Activated B cell treated with CpG ODN at 0.5 μM for 24 hours (primary cell): ENCODE results near the gene SEMA4C. TPM values are rescaled to one million over a fixed set of nuclear protein-coding genes. Genes with fewer than 3 reads are reported as not detected.

Source experiments
- ATAC-seq: fragments of 200-7000 bp; cut with Tn5 transposase; one replicate; pipeline ENCODE4 v1.10.0; 2021; ENCODE audit warnings: low read depth, mild to moderate bottlenecking, moderate library complexity
- CTCF ChIA-PET: fragments of 350-600 bp; sonication (Branson Sonifier 250); formaldehyde crosslinking; loops from one replicate; lab custom pipeline; 2021; ENCODE audit warnings: antibody characterized with exemption; lab: Charles Lee
- POLR2A ChIA-PET: fragments of 350-600 bp; sonication (Branson Sonifier 250); formaldehyde crosslinking; loops from one replicate; lab custom pipeline; 2021; ENCODE audit warnings: antibody characterized with exemption; lab: Charles Lee
- DNase-seq: peaks from one replicate; pipeline ENCODE4 v3.0.0; 2022
- H3K27ac Mint-ChIP-seq: one replicate; pipeline ENCODE4 v1.8.0; 2020; ENCODE audit warnings: mixed read lengths
- H3K27me3 Mint-ChIP-seq: one replicate; pipeline ENCODE4 v1.8.0; 2021; ENCODE audit warnings: mixed read lengths
- H3K36me3 Mint-ChIP-seq: one replicate; pipeline ENCODE4 v1.8.0; 2021; ENCODE audit warnings: low read depth, mixed read lengths
- H3K4me1 Mint-ChIP-seq: one replicate; pipeline ENCODE4 v1.8.0; 2021; ENCODE audit warnings: mixed read lengths
- H3K4me3 Mint-ChIP-seq: one replicate; pipeline ENCODE4 v1.8.0; 2020; ENCODE audit warnings: mild to moderate bottlenecking, mixed read lengths
- H3K9me3 Mint-ChIP-seq: one replicate; pipeline ENCODE4 v1.8.0; 2020; ENCODE audit warnings: mixed read lengths
- intact Hi-C: fragments of 100-400 bp; cut with micrococcal nuclease; formaldehyde crosslinking; loops from one replicate; pipeline ENCODE4 v1.15.1; 2024
- total RNA-seq: library from RNA; stranded (reverse); gene quantifications from 2 replicates; pipeline ENCODE4 v1.2.3, GENCODE V29; 2022
- TF ChIP-seq, protein P1 (sequence below): fragments of 200-600 bp; IDR thresholded peaks from one replicate; pipeline ENCODE4 v1.8.0; 2022; ENCODE audit warnings: antibody characterized with exemption, mild to moderate bottlenecking

Gene SEMA4C
- total RNA-seq, 1 donor from 2014 or later: 0.55 TPM

DNA sequence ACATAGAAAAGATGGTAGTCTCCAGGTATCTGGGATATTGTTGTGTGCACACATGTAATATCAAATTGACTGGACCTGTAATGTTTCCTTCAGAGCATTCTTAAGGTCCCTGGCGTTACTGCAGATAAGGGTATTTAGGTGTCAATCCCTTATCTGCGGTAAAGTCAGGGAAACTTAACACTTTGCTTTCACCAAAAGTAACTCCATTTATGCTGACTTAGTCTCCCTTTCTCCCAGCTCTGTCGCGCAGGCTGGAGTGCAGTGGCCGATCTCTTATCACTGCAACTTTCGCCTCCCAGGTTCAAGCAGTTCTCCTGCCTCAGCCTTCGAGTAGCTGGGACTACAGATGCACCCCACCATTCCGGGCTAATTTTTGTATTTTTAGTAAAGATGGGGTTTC, 52.0 kb downstream of the SEMA4C start:
- Mint-ChIP-seq H3K4me3 (peak overlapping the region; percentile 79), H3K4me1 (peaks cover 58% of the 10 kb centered on the region), H3K36me3 (peaks cover 38% of the 10 kb centered on the region), H3K27me3 (no peaks in the 10 kb centered on the region), H3K27ac (peak overlapping the region; percentile 46), H3K9me3 (no peaks in the 10 kb centered on the region)
- ChIA-PET POLR2A (interaction anchor here (0.7 to 1.1 kb wide), 3 partner anchors 12 to 192 kb away, joined by 3 to 4 read pairs (median 3); no protein-coding TSS in a partner anchor), CTCF (interaction anchor here (2.1 kb wide), 1 partner anchor 40 kb away, joined by 7 read pairs; the partner anchor contains the start of gene ANKRD39)
- ATAC-seq (no peak), DNase-seq (no peak)
- intact Hi-C loops: loop anchor here (2.0 to 5.0 kb wide), 4 partner anchors 17 to 844 kb away; partner anchors contain the start of genes ACTR1B, CIAO1 and TMEM127
- TF ChIP-seq, protein P1, sequence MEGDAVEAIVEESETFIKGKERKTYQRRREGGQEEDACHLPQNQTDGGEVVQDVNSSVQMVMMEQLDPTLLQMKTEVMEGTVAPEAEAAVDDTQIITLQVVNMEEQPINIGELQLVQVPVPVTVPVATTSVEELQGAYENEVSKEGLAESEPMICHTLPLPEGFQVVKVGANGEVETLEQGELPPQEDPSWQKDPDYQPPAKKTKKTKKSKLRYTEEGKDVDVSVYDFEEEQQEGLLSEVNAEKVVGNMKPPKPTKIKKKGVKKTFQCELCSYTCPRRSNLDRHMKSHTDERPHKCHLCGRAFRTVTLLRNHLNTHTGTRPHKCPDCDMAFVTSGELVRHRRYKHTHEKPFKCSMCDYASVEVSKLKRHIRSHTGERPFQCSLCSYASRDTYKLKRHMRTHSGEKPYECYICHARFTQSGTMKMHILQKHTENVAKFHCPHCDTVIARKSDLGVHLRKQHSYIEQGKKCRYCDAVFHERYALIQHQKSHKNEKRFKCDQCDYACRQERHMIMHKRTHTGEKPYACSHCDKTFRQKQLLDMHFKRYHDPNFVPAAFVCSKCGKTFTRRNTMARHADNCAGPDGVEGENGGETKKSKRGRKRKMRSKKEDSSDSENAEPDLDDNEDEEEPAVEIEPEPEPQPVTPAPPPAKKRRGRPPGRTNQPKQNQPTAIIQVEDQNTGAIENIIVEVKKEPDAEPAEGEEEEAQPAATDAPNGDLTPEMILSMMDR: no peak

DNA sequence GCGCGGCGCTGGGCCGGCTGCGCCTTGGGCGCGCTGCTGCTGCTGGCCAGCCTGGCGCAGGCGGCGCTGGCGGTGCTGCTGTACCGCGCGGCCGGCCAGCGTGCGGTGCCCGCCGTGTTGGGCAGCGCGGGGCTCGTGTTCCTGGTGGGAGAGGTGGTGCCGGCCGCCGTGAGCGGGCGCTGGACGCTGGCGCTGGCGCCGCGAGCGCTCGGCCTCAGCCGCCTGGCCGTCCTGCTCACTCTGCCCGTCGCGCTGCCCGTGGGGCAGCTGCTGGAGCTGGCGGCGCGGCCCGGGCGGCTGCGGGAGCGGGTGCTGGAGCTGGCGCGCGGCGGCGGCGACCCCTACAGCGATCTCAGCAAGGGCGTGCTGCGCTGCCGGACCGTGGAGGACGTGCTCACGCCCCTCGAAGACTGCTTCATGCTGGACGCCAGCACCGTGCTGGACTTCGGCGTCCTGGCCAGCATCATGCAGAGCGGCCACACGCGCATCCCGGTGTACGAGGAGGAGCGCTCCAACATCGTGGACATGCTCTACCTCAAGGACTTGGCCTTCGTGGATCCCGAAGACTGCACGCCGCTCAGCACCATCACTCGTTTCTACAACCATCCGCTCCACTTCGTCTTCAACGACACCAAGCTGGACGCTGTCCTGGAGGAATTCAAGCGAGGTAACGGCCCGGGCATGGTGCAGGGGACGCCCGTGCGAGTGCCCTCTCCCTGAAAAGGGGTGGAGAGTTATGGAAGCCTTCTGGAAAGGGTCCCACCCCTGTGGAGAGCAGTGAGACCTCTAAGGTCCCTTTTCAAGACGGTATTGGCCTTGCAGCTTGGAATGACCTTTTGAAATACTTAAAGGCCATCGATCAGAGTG, 52.8 kb downstream of the SEMA4C start:
- no peaks in the 10 kb centered on the region for H3K9me3 Mint-ChIP-seq

GRCh38 chr2:96816127-96816835, 53.6 kb downstream of the SEMA4C start, which contains the start of gene CNNM3:
CNNM3 (plus strand) TSS chr2:96816268; CDS start chr2:96816278, 10 bp downstream.
- peak; percentile 93 for ATAC-seq

More for the DNA sequence above, 52.8 kb downstream of the SEMA4C start:
- TF ChIP-seq, protein P1: no peak
- Mint-ChIP-seq H3K36me3 (peaks cover 40% of the 10 kb centered on the region), H3K27me3 (no peaks in the 10 kb centered on the region), H3K27ac (peak overlapping the region; percentile 46), H3K4me1 (peaks cover 59% of the 10 kb centered on the region), H3K4me3 (peak overlapping the region; percentile 79)
- ChIA-PET POLR2A (interaction anchor here (0.6 to 2.0 kb wide), 13 partner anchors 10 to 193 kb away, joined by 3 to 21 read pairs (median 5); partner anchors contain the start of genes ANKRD39, CNNM4 and KANSL3), CTCF (interaction anchor here (0.8 to 2.6 kb wide), 8 partner anchors 10 to 296 kb away, joined by 3 to 11 read pairs (median 3); partner anchors contain the start of genes ANKRD36 and ANKRD39)
- DNase-seq (no peak), ATAC-seq (no peak)
- intact Hi-C loops: loop anchor here (1.0 to 5.0 kb wide), 9 partner anchors 16 to 845 kb away; partner anchors contain the start of genes ACTR1B, ANKRD39, CIAO1 and CNNM4

GRCh38 chr2:96815326-96816126, 54.4 kb downstream of the SEMA4C start:
- TF ChIP-seq, protein P1: no peak
- Mint-ChIP-seq H3K4me3 (peak overlapping the region; percentile 88), H3K4me1 (peaks cover 48% of the 10 kb centered on the region), H3K27me3 (no peaks in the 10 kb centered on the region), H3K36me3 (peaks cover 41% of the 10 kb centered on the region), H3K27ac (peak overlapping the region; percentile 83), H3K9me3 (no peaks in the 10 kb centered on the region)
- ChIA-PET POLR2A (interaction anchor here (1.0 to 2.0 kb wide), 9 partner anchors 8 to 57 kb away, joined by 3 to 21 read pairs (median 7); partner anchors contain the start of genes ANKRD39 and CNNM4), CTCF (interaction anchor here (0.8 to 2.6 kb wide), 7 partner anchors 9 to 74 kb away, joined by 3 to 11 read pairs (median 3); partner anchors contain the start of gene ANKRD39)
- ATAC-seq: no peak
- intact Hi-C loops: loop anchor here (1.0 to 5.0 kb wide), 10 partner anchors 9 to 847 kb away; partner anchors contain the start of genes ACTR1B, ANKRD39, CIAO1 and CNNM4
- DNase-seq: no peak

More at GRCh38 chr2:96816127-96816835, 53.6 kb downstream of the SEMA4C start, which contains the start of gene CNNM3:
- Mint-ChIP-seq H3K27ac (peak within 1 kb of the TSS; percentile 83), H3K27me3 (no peaks in the 10 kb centered on the region), H3K4me1 (peaks cover 56% of the 10 kb centered on the region), H3K36me3 (peaks cover 41% of the 10 kb centered on the region), H3K4me3 (peak within 1 kb of the TSS; percentile 88), H3K9me3 (no peaks in the 10 kb centered on the region)
- intact Hi-C loops: loop anchor here (1.0 to 5.0 kb wide), 9 partner anchors 15 to 846 kb away; partner anchors contain the start of genes ACTR1B, ANKRD39, CIAO1 and CNNM4
- TF ChIP-seq, protein P1: no peak
- ChIA-PET CTCF (interaction anchor here (0.8 to 2.6 kb wide), 9 partner anchors 9 to 297 kb away, joined by 3 to 11 read pairs (median 3); partner anchors contain the start of genes ANKRD36 and ANKRD39), POLR2A (interaction anchor here (0.6 to 2.0 kb wide), 12 partner anchors 9 to 178 kb away, joined by 3 to 21 read pairs (median 6); partner anchors contain the start of genes ANKRD39, CNNM4 and KANSL3)
- peak; percentile 97 for DNase-seq
